ENCODE results near the gene MIPEP.

MIPEP gene

GRCh38 chr13:23770428-23770827 lies 118.8 kb downstream of the MIPEP start (continued):
- no peak for TF ChIP-seq CTCF (tag by site-specific recombination; IDR thresholded peaks at IDR 0.05)
- no peak for TF ChIP-seq ZBTB10 (tag by site-specific recombination; IDR thresholded peaks at IDR 0.05)

GRCh38 chr13:23769401-23769800 lies 119.8 kb downstream of the MIPEP start:
- ChIA-PET CTCF (no interaction called here), POLR2A (no interaction called here)
- TF ChIP-seq YY1 (tag by site-specific recombination; IDR thresholded peaks at IDR 0.05) (no peak), ZNF571 (tag by site-specific recombination; IDR thresholded peaks at IDR 0.05) (no peak), ZNF580 (tag by site-specific recombination; IDR thresholded peaks at IDR 0.05) (no peak), TCF7L2 (IDR thresholded peaks at IDR 0.05; ENCODE audit: borderline replicate concordance, low read depth, low read length) (no peak), ZEB2 (tag by site-specific recombination; IDR thresholded peaks at IDR 0.05) (no peak), KLF1 (tag by site-specific recombination; IDR thresholded peaks at IDR 0.05) (no peak), SP2 (tag by site-specific recombination; IDR thresholded peaks at IDR 0.05) (no peak), ZNF639 (tag by site-specific recombination; IDR thresholded peaks at IDR 0.05) (no peak), ZNF624 (tag by site-specific recombination; IDR thresholded peaks at IDR 0.05) (no peak), OSR2 (tag by site-specific recombination; IDR thresholded peaks at IDR 0.05) (no peak), ZBTB7A (tag by site-specific recombination; IDR thresholded peaks at IDR 0.05; ENCODE audit: low read depth) (no peak), AEBP2 (tag by site-specific recombination; IDR thresholded peaks at IDR 0.05; ENCODE audit: borderline replicate concordance) (no peak), ZNF843 (tag by site-specific recombination; IDR thresholded peaks at IDR 0.05) (no peak), HOXC10 (CRISPR knock-in tag; IDR thresholded peaks at IDR 0.05) (no peak), ZBTB21 (tag by site-specific recombination; IDR thresholded peaks at IDR 0.05) (no peak), ZNF585B (tag by site-specific recombination; IDR thresholded peaks at IDR 0.05) (no peak), ZSCAN16 (tag by site-specific recombination; IDR thresholded peaks at IDR 0.05) (no peak), ZNF292 (tag by site-specific recombination; IDR thresholded peaks at IDR 0.05; ENCODE audit: borderline replicate concordance, low read depth) (no peak)
- Histone ChIP-seq H3K27ac (ENCODE audit: extremely low read depth, low read depth, low read length) (no peak overlapping the region), H3K4me3 (ENCODE audit: low read depth, low read length) (no peak overlapping the region), H3K36me3 (ENCODE audit: control insufficient read depth in 2 of 2, insufficient read depth in 1 of 2, low read length in 2 of 2) (no peaks in the 10 kb centered on the region), H3K9me3 (ENCODE audit: control insufficient read depth, insufficient read depth, low read depth, low read length) (no peaks in the 10 kb centered on the region), H3K4me1 (ENCODE audit: control insufficient read depth, insufficient read depth, low read length) (no peaks in the 10 kb centered on the region)

Data from HEK293 (cell line).